Mesenchymal stem cell (in vitro differentiated cells and primary cell): ENCODE results near the gene MRC2.

Experiments used
- DNase-seq: peaks from one replicate; pipeline ENCODE4 v3.0.0-alpha.2; 2013
- H2AFZ ChIP-seq: one replicate; pipeline ENCODE4 v1.6.1; 2013; ENCODE audit warnings: low read depth, mild to moderate bottlenecking, control low read depth, inconsistent platforms, low read length, moderate library complexity
- H2AK5ac ChIP-seq: 2 replicates; pipeline ENCODE4 v1.6.1; 2013; ENCODE audit warnings: low read length, moderate library complexity, mild to moderate bottlenecking, inconsistent platforms; ENCODE audit not compliant: severe bottlenecking
- H2BK120ac ChIP-seq: one replicate; pipeline ENCODE4 v1.6.1; 2013; ENCODE audit warnings: low read depth, mild to moderate bottlenecking, inconsistent platforms, low read length, moderate library complexity
- H2BK12ac ChIP-seq, 2 experiments: one replicate each; pipeline ENCODE4 v1.6.1; 2013; ENCODE audit warnings: inconsistent platforms in 2 of 2, low read length in 2 of 2, mild to moderate bottlenecking in 2 of 2, moderate library complexity in 2 of 2, control low read depth in 1 of 2
- H2BK15ac ChIP-seq: one replicate; pipeline ENCODE4 v1.6.1; 2013; ENCODE audit warnings: mild to moderate bottlenecking, low read depth, inconsistent platforms; ENCODE audit not compliant: poor library complexity, severe bottlenecking
- H2BK5ac ChIP-seq: 2 replicates; pipeline ENCODE4 v1.6.1; 2013; ENCODE audit warnings: low read depth, mild to moderate bottlenecking, low read length, control low read depth, inconsistent platforms; ENCODE audit not compliant: poor library complexity, severe bottlenecking
- H3K14ac ChIP-seq, 2 experiments: one replicate each; pipeline ENCODE4 v1.6.1; 2013; ENCODE audit warnings: inconsistent platforms in 2 of 2, low read length in 2 of 2, control low read depth in 1 of 2, mild to moderate bottlenecking in 1 of 2, moderate library complexity in 1 of 2
- H3K18ac ChIP-seq, 2 experiments: one replicate each; pipeline ENCODE4 v1.6.1; 2013; ENCODE audit warnings: inconsistent platforms in 2 of 2, low read length in 2 of 2, control low read depth in 1 of 2, low read depth in 1 of 2, mild to moderate bottlenecking in 1 of 2
- H3K23ac ChIP-seq, 2 experiments: one replicate each; pipeline ENCODE4 v1.6.1; 2013; ENCODE audit warnings: inconsistent platforms in 2 of 2, low read length in 2 of 2, mild to moderate bottlenecking in 2 of 2, moderate library complexity in 2 of 2, control low read depth in 1 of 2
- H3K27ac ChIP-seq: 2 replicates; pipeline ENCODE4 v1.5.1; 2013; ENCODE audit warnings: mild to moderate bottlenecking, moderate library complexity, low read length, control low read depth, inconsistent platforms; ENCODE audit not compliant: poor library complexity, severe bottlenecking
- H3K27me3 ChIP-seq, 2 experiments: 2 replicates each; pipeline versions ENCODE4 v1.6.1 to v1.7.0; 2013; ENCODE audit warnings: low read length in 2 of 2, mild to moderate bottlenecking in 2 of 2, moderate library complexity in 2 of 2, control low read depth in 1 of 2, inconsistent platforms in 1 of 2; ENCODE audit not compliant: control insufficient read depth in 1 of 2, insufficient read depth in 1 of 2
- H3K36me3 ChIP-seq, 2 experiments: 2 replicates each; pipeline versions ENCODE4 v1.6.1 to v1.7.0; 2013; ENCODE audit warnings: low read length in 2 of 2, control low read depth in 1 of 2, inconsistent platforms in 1 of 2, low read depth in 1 of 2, mild to moderate bottlenecking in 1 of 2; ENCODE audit not compliant: insufficient read depth in 2 of 2, control insufficient read depth in 1 of 2
- H3K4ac ChIP-seq, 2 experiments: one replicate each; pipeline ENCODE4 v1.6.1; 2013; ENCODE audit warnings: inconsistent platforms in 2 of 2, low read length in 2 of 2, mild to moderate bottlenecking in 2 of 2, moderate library complexity in 2 of 2, control low read depth in 1 of 2, low read depth in 1 of 2
- H3K4me1 ChIP-seq: 2 replicates; pipeline ENCODE4 v1.6.1; 2013; ENCODE audit warnings: low read depth, low read length, control low read depth; ENCODE audit not compliant: control insufficient read depth, insufficient read depth
- H3K4me2 ChIP-seq: 2 replicates; pipeline ENCODE4 v1.6.1; 2013; ENCODE audit warnings: low read length, mild to moderate bottlenecking, inconsistent platforms; ENCODE audit not compliant: poor library complexity, severe bottlenecking
- H3K4me3 ChIP-seq, 2 experiments: 2 replicates each; pipeline versions ENCODE4 v1.5.1 to v1.7.0; 2013; ENCODE audit warnings: low read length in 2 of 2, mild to moderate bottlenecking in 2 of 2, control low read depth in 1 of 2, low read depth in 1 of 2; ENCODE audit not compliant: insufficient read depth in 1 of 2
- H3K79me1 ChIP-seq: replicated peaks from 2 replicates; pipeline ENCODE4 v1.6.1; 2013; ENCODE audit warnings: mild to moderate bottlenecking, control low read depth, low read length, inconsistent platforms; ENCODE audit not compliant: poor library complexity, severe bottlenecking
- H3K9ac ChIP-seq: 2 replicates; pipeline ENCODE4 v1.7.0; 2013; ENCODE audit warnings: mild to moderate bottlenecking, low read length, moderate library complexity
- H3K9me3 ChIP-seq: 2 replicates; pipeline ENCODE4 v1.7.0; 2013; ENCODE audit warnings: mild to moderate bottlenecking, low read length; ENCODE audit not compliant: control insufficient read depth
- H4K8ac ChIP-seq: one replicate; pipeline ENCODE4 v1.6.1; 2013; ENCODE audit warnings: inconsistent platforms, mild to moderate bottlenecking, low read length, moderate library complexity
- H4K91ac ChIP-seq: one replicate; pipeline ENCODE4 v1.6.1; 2013; ENCODE audit warnings: mild to moderate bottlenecking, low read length, inconsistent platforms
- WGBS: methylation state at CpG from one replicate; pipeline ENCODE4 v1.1.7; 2013; ENCODE audit warnings: mixed read lengths; 5-methylcytosine and 5-hydroxymethylcytosine counted together

The MRC2 gene

DNA sequence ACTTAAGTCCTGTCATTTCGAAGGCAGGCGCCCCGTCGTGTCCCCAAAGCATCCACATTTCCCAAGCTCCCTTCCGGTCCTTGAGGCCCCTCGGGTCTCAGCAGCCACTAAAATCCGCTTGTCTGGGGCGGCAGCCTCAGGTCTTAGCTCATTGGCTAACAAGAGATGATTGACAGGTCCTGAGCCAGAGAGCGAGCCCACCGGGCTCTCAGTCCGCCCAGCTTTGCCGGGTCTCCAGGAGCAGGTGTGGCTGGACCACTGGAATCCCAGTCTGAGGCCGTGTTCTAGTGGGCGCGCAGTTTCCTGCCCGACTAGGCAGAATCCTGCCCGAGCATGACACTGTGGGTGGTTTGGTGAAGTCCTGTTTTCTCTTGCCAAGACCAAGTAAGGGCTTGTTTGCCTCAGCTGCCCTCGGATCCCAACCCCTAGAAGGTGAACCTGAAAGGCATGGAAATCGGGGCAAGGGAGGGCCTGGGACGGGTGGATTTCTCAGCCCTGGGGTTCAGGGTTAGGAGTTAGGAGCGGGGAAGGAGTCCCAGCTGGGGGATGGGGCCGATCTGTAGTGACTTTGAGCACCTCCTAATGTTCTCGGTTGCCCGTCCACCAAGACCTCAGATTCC lies 42.8 kb downstream of the MRC2 start:
- Histone ChIP-seq H2BK5ac (no peak overlapping the region), H3K4me2 (no peak overlapping the region), H2BK15ac (no peak overlapping the region), H4K8ac (no peak overlapping the region), H3K9ac (no peak overlapping the region), H3K14ac (no peak overlapping the region), H3K4me3 (no peak overlapping the region), H3K36me3 (peaks cover 80 to 90% of the 10 kb centered on the region in 2 experiments), H3K18ac (no peak overlapping the region), H3K9me3 (no peaks in the 10 kb centered on the region), H3K4me1 (peaks cover 16% of the 10 kb centered on the region), H2BK120ac (no peak overlapping the region), H2AK5ac (no peak overlapping the region), H3K79me1 (peaks cover 64% of the 10 kb centered on the region), H2AFZ (no peak overlapping the region), H2BK12ac (no peak overlapping the region), H3K27ac (no peak overlapping the region), H3K4ac (no peak overlapping the region), H3K23ac (no peak overlapping the region), H3K27me3 (no peaks in the 10 kb centered on the region), H4K91ac (no peak overlapping the region)
- no peak for DNase-seq
- 93% methylated on average over 24 of the region's 24 CpGs for WGBS

DNA sequence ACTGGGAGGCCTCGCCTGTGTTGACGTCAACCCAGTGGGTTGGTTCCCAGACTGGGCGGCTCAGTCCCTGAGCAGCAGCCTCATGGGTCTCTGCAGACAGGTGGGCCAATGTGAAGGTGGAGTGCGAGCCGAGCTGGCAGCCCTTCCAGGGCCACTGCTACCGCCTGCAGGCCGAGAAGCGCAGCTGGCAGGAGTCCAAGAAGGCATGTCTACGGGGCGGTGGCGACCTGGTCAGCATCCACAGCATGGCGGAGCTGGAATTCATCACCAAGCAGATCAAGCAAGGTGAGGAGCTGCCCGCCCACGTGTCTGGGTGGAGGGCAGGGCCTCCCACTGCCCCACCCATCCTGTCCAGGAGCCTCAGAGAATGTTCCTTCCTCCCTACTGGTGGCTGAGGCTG lies 44.1 kb downstream of the MRC2 start:
- Histone ChIP-seq H3K18ac (no peak overlapping the region), H3K23ac (no peak overlapping the region), H4K91ac (peak overlapping the region; percentile 35), H2AK5ac (no peak overlapping the region), H2BK120ac (no peak overlapping the region), H3K79me1 (peaks cover 55% of the 10 kb centered on the region), H3K27me3 (no peaks in the 10 kb centered on the region), H3K4me3 (no peak overlapping the region), H2AFZ (no peak overlapping the region), H3K4me2 (no peak overlapping the region), H3K4ac (no peak overlapping the region), H2BK5ac (no peak overlapping the region), H3K9ac (no peak overlapping the region), H2BK15ac (no peak overlapping the region), H3K4me1 (peaks cover 7% of the 10 kb centered on the region), H3K27ac (no peak overlapping the region), H3K9me3 (no peaks in the 10 kb centered on the region), H4K8ac (no peak overlapping the region), H3K14ac (no peak overlapping the region), H3K36me3 (peaks cover 88 to 91% of the 10 kb centered on the region in 2 experiments), H2BK12ac (no peak overlapping the region)
- 91% methylated on average over 14 of the region's 14 CpGs for WGBS
- no peak for DNase-seq

DNA sequence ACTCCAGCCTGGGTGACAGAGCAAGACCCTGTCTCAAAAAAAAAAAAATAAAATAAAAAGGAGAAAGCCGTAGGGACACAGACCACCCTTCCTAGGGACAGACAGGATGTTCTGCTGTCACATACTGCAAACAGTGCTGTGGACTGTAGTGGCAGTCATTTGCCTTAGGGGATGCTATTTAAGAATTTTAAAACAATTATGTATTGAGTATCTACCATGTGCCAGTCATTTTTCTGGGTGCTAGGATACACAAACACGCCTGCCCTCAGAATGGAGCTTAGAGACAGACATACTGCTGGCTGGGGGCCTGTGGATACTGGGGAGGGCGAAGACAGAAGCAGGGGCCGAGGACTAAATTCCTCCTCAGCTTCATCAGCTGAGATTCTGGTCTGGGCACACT lies 45.5 kb downstream of the MRC2 start:
- no peaks in the 10 kb centered on the region for H3K9me3 ChIP-seq
- H3K4me3 ChIP-seq = no peak overlapping the region
- no peak overlapping the region for H3K4me2 ChIP-seq
- peaks cover 86 to 88% of the 10 kb centered on the region in 2 experiments for H3K36me3 ChIP-seq
- no peak for DNase-seq
- H3K4me1 ChIP-seq = peaks cover 6% of the 10 kb centered on the region
- no peak overlapping the region for H3K4ac ChIP-seq
- WGBS = 99% methylated on average over 4 of the region's 4 CpGs
- no peak overlapping the region for H2AFZ ChIP-seq
- no peak overlapping the region for H4K8ac ChIP-seq
- H2BK5ac ChIP-seq = no peak overlapping the region
- no peak overlapping the region for H4K91ac ChIP-seq
- no peak overlapping the region for H2BK120ac ChIP-seq
- H3K9ac ChIP-seq = no peak overlapping the region
- no peak overlapping the region for H3K18ac ChIP-seq
- H3K27me3 ChIP-seq = no peaks in the 10 kb centered on the region
- H3K27ac ChIP-seq = no peak overlapping the region
- no peak overlapping the region for H2BK12ac ChIP-seq
- no peak overlapping the region for H3K23ac ChIP-seq
- H2AK5ac ChIP-seq = no peak overlapping the region
- H3K14ac ChIP-seq = no peak overlapping the region
- no peak overlapping the region for H2BK15ac ChIP-seq
- H3K79me1 ChIP-seq = peaks cover 55% of the 10 kb centered on the region

DNA sequence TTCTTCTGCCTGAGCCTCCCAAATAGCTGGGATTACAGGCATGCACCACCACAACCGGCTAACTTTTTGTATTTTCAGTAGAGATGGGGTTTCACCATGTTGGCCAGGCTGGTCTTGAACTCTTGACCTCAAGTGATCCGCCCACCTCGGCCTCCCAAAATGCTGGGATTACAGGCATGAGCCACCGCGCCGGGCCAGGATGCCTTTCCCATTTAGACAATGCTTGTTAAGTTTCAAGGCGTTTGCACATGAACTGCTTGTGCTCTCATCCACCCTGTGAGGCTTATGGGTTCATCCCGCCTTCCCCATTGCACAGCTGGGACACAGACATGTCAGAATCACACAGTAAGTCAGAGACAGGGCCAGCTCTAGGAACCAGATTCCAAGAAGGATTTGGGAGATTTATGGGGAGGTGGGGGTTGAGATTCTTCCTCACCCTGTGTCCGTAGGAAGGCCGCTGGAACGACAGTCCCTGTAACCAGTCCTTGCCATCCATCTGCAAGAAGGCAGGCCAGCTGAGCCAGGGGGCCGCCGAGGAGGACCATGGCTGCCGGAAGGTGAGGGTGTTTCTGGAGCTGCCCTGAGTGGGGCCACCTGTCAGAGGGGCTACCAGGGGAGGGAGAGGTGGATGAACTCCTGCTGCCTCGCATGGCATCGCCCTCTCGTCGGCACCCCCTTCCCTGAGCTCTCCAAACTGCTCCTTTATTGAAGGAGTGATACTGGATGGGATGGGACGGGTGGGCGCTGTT lies 46.3 kb downstream of the MRC2 start:
- no peaks in the 10 kb centered on the region for H3K9me3 ChIP-seq
- WGBS = 92% methylated on average over 16 of the region's 20 CpGs

More for the DNA sequence above, 46.3 kb downstream of the MRC2 start:
- DNase-seq = no peak
- no peak overlapping the region for H2AK5ac ChIP-seq
- no peak overlapping the region for H2BK5ac ChIP-seq
- H4K8ac ChIP-seq = no peak overlapping the region
- H3K9ac ChIP-seq = no peak overlapping the region
- H4K91ac ChIP-seq = no peak overlapping the region
- H3K4me3 ChIP-seq = no peak overlapping the region
- H3K23ac ChIP-seq = no peak overlapping the region
- H3K36me3 ChIP-seq = peaks cover 88 to 90% of the 10 kb centered on the region in 2 experiments
- H2BK120ac ChIP-seq = no peak overlapping the region
- no peak overlapping the region for H3K27ac ChIP-seq
- no peak overlapping the region for H2BK15ac ChIP-seq
- no peak overlapping the region for H3K4me2 ChIP-seq
- H3K14ac ChIP-seq = no peak overlapping the region
- H3K18ac ChIP-seq = no peak overlapping the region
- no peak overlapping the region for H2BK12ac ChIP-seq
- peaks cover 6% of the 10 kb centered on the region for H3K4me1 ChIP-seq
- peaks cover 58% of the 10 kb centered on the region for H3K79me1 ChIP-seq
- no peak overlapping the region for H2AFZ ChIP-seq
- no peaks in the 10 kb centered on the region for H3K27me3 ChIP-seq
- H3K4ac ChIP-seq = no peak overlapping the region
